ENCODE data around the gene CENPQ. TPM values are rescaled to one million over a fixed set of nuclear protein-coding genes. Genes with fewer than 3 reads are reported as not detected.
A peak's percentile ranks its signal among the peaks of the same experiment; 100 is the strongest.

The CENPQ gene
- total and polyA plus RNA-seq, 2 of the 13 experiments (the other 11 are each of a cell fraction or from before 2014, with no cell fraction given) = 9.1 to 20.1 TPM

DNA sequence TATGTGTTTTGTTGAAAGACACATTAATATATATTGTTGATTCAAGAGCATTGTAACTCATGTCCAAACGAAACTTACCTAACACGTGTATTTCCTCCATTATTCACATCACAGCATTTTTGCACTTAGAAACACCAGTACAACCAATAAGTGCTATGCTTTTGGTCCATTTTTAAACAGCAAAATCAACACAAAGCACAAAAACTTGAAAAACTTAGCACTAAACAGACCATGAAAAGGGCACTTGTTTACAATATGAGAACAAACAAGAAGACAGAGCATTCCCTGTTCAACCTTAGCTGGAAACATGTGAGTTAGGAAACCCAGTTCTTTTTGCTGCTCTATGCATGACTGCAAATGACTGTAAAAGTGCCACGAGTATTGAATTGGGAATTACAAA, 46.2 kb downstream of the CENPQ start (continued):
- TF ChIP-seq, protein P1, sequence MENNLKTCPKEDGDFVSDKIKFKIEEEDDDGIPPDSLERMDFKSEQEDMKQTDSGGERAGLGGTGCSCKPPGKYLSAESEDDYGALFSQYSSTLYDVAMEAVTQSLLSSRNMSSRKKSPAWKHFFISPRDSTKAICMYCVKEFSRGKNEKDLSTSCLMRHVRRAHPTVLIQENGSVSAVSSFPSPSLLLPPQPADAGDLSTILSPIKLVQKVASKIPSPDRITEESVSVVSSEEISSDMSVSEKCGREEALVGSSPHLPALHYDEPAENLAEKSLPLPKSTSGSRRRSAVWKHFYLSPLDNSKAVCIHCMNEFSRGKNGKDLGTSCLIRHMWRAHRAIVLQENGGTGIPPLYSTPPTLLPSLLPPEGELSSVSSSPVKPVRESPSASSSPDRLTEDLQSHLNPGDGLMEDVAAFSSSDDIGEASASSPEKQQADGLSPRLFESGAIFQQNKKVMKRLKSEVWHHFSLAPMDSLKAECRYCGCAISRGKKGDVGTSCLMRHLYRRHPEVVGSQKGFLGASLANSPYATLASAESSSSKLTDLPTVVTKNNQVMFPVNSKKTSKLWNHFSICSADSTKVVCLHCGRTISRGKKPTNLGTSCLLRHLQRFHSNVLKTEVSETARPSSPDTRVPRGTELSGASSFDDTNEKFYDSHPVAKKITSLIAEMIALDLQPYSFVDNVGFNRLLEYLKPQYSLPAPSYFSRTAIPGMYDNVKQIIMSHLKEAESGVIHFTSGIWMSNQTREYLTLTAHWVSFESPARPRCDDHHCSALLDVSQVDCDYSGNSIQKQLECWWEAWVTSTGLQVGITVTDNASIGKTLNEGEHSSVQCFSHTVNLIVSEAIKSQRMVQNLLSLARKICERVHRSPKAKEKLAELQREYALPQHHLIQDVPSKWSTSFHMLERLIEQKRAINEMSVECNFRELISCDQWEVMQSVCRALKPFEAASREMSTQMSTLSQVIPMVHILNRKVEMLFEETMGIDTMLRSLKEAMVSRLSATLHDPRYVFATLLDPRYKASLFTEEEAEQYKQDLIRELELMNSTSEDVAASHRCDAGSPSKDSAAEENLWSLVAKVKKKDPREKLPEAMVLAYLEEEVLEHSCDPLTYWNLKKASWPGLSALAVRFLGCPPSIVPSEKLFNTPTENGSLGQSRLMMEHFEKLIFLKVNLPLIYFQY (CRISPR knock-in tag; IDR thresholded peaks at IDR 0.05; ENCODE audit: borderline replicate concordance) = 0 out of 2 replicates have a peak, but pooled peaks have one; percentile 23
- TF ChIP-seq, protein P2, sequence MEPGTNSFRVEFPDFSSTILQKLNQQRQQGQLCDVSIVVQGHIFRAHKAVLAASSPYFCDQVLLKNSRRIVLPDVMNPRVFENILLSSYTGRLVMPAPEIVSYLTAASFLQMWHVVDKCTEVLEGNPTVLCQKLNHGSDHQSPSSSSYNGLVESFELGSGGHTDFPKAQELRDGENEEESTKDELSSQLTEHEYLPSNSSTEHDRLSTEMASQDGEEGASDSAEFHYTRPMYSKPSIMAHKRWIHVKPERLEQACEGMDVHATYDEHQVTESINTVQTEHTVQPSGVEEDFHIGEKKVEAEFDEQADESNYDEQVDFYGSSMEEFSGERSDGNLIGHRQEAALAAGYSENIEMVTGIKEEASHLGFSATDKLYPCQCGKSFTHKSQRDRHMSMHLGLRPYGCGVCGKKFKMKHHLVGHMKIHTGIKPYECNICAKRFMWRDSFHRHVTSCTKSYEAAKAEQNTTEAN (CRISPR knock-in tag; conservative IDR thresholded peaks at IDR 0.05) = no peak
- TF ChIP-seq HDAC2 (CRISPR knock-in tag; IDR thresholded peaks at IDR 0.05) = 0 out of 2 replicates have a peak, but pooled peaks have one; percentile 29
- no peak for TF ChIP-seq ZNF672 (CRISPR knock-in tag; IDR thresholded peaks at IDR 0.05)
- TF ChIP-seq, protein P3, sequence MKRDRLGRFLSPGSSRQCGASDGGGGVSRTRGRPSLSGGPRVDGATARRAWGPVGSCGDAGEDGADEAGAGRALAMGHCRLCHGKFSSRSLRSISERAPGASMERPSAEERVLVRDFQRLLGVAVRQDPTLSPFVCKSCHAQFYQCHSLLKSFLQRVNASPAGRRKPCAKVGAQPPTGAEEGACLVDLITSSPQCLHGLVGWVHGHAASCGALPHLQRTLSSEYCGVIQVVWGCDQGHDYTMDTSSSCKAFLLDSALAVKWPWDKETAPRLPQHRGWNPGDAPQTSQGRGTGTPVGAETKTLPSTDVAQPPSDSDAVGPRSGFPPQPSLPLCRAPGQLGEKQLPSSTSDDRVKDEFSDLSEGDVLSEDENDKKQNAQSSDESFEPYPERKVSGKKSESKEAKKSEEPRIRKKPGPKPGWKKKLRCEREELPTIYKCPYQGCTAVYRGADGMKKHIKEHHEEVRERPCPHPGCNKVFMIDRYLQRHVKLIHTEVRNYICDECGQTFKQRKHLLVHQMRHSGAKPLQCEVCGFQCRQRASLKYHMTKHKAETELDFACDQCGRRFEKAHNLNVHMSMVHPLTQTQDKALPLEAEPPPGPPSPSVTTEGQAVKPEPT (CRISPR knock-in tag; IDR thresholded peaks at IDR 0.05; ENCODE audit: low read depth) = no peak
- no peak for TF ChIP-seq PHF8 (CRISPR knock-in tag; IDR thresholded peaks at IDR 0.05)
- peak; percentile 41 for TF ChIP-seq SAP130 (CRISPR knock-in tag; IDR thresholded peaks at IDR 0.05; ENCODE audit: low read depth)
- TF ChIP-seq ZNF720 (CRISPR knock-in tag; IDR thresholded peaks at IDR 0.05) = no peak
- no peak for TF ChIP-seq MIER2 (CRISPR knock-in tag; IDR thresholded peaks at IDR 0.05)
- TF ChIP-seq, protein P4, sequence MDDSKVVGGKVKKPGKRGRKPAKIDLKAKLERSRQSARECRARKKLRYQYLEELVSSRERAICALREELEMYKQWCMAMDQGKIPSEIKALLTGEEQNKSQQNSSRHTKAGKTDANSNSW (CRISPR knock-in tag; IDR thresholded peaks at IDR 0.05; ENCODE audit: borderline replicate concordance) = no peak
- TF ChIP-seq ZNF24 (IDR thresholded peaks at IDR 0.05) = 0 out of 2 replicates have a peak, but pooled peaks have one; percentile 6
- TF ChIP-seq HOXA7 (CRISPR knock-in tag; IDR thresholded peaks at IDR 0.05) = no peak
- TF ChIP-seq, protein P5, sequence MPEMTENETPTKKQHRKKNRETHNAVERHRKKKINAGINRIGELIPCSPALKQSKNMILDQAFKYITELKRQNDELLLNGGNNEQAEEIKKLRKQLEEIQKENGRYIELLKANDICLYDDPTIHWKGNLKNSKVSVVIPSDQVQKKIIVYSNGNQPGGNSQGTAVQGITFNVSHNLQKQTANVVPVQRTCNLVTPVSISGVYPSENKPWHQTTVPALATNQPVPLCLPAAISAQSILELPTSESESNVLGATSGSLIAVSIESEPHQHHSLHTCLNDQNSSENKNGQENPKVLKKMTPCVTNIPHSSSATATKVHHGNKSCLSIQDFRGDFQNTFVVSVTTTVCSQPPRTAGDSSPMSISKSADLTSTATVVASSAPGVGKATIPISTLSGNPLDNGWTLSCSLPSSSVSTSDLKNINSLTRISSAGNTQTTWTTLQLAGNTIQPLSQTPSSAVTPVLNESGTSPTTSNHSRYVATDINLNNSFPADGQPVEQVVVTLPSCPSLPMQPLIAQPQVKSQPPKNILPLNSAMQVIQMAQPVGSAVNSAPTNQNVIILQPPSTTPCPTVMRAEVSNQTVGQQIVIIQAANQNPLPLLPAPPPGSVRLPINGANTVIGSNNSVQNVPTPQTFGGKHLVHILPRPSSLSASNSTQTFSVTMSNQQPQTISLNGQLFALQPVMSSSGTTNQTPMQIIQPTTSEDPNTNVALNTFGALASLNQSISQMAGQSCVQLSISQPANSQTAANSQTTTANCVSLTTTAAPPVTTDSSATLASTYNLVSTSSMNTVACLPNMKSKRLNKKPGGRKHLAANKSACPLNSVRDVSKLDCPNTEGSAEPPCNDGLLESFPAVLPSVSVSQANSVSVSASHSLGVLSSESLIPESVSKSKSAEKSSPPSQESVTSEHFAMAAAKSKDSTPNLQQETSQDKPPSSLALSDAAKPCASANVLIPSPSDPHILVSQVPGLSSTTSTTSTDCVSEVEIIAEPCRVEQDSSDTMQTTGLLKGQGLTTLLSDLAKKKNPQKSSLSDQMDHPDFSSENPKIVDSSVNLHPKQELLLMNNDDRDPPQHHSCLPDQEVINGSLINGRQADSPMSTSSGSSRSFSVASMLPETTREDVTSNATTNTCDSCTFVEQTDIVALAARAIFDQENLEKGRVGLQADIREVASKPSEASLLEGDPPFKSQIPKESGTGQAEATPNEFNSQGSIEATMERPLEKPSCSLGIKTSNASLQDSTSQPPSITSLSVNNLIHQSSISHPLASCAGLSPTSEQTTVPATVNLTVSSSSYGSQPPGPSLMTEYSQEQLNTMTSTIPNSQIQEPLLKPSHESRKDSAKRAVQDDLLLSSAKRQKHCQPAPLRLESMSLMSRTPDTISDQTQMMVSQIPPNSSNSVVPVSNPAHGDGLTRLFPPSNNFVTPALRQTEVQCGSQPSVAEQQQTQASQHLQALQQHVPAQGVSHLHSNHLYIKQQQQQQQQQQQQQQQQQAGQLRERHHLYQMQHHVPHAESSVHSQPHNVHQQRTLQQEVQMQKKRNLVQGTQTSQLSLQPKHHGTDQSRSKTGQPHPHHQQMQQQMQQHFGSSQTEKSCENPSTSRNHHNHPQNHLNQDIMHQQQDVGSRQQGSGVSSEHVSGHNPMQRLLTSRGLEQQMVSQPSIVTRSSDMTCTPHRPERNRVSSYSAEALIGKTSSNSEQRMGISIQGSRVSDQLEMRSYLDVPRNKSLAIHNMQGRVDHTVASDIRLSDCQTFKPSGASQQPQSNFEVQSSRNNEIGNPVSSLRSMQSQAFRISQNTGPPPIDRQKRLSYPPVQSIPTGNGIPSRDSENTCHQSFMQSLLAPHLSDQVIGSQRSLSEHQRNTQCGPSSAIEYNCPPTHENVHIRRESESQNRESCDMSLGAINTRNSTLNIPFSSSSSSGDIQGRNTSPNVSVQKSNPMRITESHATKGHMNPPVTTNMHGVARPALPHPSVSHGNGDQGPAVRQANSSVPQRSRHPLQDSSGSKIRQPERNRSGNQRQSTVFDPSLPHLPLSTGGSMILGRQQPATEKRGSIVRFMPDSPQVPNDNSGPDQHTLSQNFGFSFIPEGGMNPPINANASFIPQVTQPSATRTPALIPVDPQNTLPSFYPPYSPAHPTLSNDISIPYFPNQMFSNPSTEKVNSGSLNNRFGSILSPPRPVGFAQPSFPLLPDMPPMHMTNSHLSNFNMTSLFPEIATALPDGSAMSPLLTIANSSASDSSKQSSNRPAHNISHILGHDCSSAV (CRISPR knock-in tag; IDR thresholded peaks at IDR 0.05; ENCODE audit: borderline replicate concordance) = no peak
- no peak for TF ChIP-seq RELA (CRISPR knock-in tag; IDR thresholded peaks at IDR 0.05)
- TF ChIP-seq ZNF614 (CRISPR knock-in tag; IDR thresholded peaks at IDR 0.05; ENCODE audit: borderline replicate concordance) = peak; percentile 51; the same call in 1 of the 2 replicates
